Coronary artery (tissue), 2 donors: ENCODE measurements around the gene UBE4B.
A peak's percentile ranks its signal among the peaks of the same experiment; 100 is the strongest.
"Not testable (repeated sequence)": the region's sequence is repeated elsewhere in the genome, so short reads cannot be mapped to it uniquely, and the experiment has no call there.

Experiments used
- DNase-seq: peaks from one replicate; pipeline ENCODE4 v3.0.0-alpha.2; 2017; ENCODE audit warnings: low spot score
- H3K27ac ChIP-seq, 2 donors: fragments of 200-600 bp; sonication (generic); one replicate each; pipeline ENCODE4 v1.5.1; 2016 to 2019
- H3K4me3 ChIP-seq: fragments of 200-600 bp; sonication (generic); 2 replicates; pipeline ENCODE4 v1.5.1; 2016; ENCODE audit warnings: mild to moderate bottlenecking, moderate library complexity
- TF ChIP-seq, protein P1 (sequence below): fragments of 200-600 bp; sonication (generic); IDR thresholded peaks from one replicate; pipeline ENCODE4 v1.5.1; 2019; ENCODE audit warnings: antibody characterized with exemption

Gene UBE4B

DNA sequence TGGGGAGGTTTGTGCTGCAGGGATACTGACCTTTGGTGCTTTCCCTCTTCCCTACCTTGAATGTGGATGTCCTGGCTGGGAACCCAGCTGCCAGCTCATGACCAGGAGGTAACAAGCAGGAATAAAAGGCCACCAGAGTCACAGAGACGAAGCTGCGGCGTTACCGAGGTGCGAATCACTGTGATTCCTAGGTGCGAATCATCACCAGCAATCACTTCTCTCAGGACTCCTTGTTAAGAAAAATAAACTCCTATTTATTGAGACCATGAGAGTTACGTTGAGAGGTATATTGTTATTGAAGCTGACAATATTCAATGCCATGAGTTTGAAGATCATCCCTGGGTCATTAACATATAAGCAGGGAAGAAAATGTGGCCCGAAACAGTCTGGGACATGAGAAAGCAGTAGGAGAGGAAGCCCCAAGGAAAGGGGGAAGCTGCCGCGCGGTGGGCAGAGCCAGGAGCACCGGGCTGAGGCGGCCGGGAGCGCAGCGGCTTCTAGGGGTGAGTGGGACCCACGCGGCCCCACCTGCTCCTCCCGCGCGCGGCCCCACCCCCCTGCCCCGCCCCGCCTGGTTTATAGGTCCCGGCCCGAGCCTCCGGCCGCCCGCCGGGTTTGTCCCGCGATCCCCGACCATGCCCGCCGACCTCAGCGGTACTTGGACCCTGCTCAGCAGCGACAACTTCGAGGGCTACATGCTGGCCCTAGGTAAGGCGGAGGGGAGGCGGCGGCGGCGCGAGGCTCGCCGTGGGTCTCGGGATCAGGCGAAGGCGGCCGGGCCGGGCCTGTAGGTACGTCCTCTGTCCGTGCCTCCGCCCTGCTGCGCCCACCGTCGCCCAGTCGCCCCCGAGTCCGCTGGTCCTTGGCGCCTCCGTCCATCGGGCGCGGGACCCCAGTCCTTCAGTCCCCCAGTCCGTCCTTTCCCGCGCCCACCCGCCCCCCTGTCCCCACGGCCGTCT is 35.9 kb upstream of the UBE4B start, which contains the start of gene RBP7:
Gene RBP7, plus strand, starts transcription at position 605 of the 959 bp plus-strand sequence. Its CDS starts 31 bp downstream, at position 636.
- no peak for DNase-seq
- peak within 1 kb of the TSS; percentile 75 for H3K4me3 ChIP-seq
- H3K27ac ChIP-seq, result peak within 1 kb of the TSS in 1 of 2 donors; percentile 44
- TF ChIP-seq, protein P1, sequence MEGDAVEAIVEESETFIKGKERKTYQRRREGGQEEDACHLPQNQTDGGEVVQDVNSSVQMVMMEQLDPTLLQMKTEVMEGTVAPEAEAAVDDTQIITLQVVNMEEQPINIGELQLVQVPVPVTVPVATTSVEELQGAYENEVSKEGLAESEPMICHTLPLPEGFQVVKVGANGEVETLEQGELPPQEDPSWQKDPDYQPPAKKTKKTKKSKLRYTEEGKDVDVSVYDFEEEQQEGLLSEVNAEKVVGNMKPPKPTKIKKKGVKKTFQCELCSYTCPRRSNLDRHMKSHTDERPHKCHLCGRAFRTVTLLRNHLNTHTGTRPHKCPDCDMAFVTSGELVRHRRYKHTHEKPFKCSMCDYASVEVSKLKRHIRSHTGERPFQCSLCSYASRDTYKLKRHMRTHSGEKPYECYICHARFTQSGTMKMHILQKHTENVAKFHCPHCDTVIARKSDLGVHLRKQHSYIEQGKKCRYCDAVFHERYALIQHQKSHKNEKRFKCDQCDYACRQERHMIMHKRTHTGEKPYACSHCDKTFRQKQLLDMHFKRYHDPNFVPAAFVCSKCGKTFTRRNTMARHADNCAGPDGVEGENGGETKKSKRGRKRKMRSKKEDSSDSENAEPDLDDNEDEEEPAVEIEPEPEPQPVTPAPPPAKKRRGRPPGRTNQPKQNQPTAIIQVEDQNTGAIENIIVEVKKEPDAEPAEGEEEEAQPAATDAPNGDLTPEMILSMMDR, result no peak

DNA sequence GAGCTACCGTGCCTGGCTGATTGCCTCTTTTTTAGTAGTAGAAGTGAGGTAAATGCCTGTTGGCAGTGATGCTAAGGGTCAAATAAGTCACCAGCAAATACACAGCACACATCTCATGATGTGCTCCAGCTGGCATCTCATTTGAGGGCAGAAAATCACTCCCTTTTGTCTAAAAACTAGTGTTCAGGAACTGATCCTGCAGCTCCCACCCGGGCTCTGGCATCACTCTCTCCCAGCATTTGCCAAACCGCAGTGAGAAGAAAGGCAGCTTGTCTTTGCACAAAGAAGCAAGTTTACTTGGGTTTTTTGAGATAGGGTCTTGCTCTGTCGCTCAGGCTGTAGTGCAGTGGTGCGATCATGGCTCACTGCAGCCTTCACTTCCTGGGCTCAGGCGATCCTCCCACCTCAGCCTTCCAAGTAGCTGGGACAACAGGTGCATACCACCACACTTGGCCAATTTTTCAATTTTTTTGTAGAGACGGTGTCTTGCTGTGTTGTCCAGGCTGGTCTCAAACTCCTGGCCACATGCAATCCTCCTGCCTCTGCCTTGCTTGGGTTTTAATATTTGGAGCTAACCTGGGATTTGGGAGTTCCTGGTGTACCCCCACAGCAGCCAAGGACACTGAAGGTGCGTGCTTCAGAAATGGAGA is 31.6 kb upstream of the UBE4B start:
- TF ChIP-seq, protein P1, result no peak
- H3K4me3 ChIP-seq, result no peak overlapping the region
- DNase-seq, result no peak
- H3K27ac ChIP-seq, result no peak overlapping the region

DNA sequence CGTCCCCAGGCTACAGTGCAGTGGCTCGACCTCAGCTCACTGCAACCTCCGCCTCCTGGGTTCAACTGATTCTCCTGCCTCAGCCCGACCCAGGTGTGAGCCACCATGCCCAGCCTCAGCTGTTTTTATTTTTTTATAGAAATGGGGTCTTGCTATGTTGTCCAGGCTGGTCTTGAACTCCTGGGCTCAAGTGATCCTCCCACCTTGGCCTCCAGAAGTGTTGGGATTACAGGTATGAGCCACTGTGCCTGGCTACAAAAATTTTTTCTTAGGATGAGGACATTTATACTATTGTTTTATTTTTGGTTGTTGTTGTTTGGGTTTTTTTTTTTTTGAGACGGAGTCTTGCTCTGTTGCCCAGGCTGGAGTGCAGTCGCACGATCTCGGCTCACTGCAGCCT is 27.5 kb upstream of the UBE4B start:
- H3K4me3 ChIP-seq, H3K27ac ChIP-seq, DNase-seq: not testable (repeated sequence)

DNA sequence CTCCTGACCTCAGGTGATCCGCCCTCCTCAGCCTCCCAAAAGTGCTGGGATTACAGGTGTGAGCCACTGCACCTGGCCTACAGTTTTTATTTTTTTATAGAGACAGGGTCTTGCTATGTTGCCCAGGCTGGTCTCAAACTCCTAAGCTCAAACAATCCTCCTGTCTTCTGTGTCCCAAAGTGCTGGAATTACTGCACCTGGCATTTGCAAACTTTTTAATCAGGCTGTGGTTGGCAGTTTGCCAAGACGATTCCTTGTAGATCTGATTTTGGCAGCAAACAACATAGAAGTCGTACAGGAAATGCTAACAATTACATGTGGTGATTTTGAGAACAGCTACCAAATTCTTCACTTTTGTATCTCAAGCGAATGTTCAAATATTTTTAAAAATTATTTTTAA is 25.6 kb upstream of the UBE4B start:
- Histone ChIP-seq H3K4me3 (no peak overlapping the region), H3K27ac (no peak overlapping the region)
- DNase-seq, result no peak
- TF ChIP-seq, protein P1, result no peak

DNA sequence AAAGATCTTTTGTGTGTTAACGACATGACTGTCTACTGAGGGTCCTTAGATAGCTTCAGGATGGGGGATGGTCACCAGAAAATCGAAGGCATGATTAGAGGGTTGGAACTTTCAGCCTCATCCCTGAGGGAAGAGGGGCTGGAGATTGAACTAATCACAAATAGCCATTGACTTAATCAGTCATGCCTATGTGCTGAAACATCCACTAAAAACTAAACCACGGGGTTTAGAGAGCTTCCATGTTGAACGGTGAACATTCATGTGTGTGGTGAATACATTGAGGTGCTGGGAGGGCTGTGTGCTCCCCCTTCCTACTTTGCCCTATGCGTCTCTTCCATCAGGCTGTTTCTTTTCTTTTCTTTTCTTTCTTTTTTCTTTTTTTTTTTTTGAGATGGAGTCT is 18.7 kb upstream of the UBE4B start:
- DNase-seq, result no peak
- Histone ChIP-seq H3K27ac (no peak overlapping the region), H3K4me3 (no peak overlapping the region)
- TF ChIP-seq, protein P1, result no peak

DNA sequence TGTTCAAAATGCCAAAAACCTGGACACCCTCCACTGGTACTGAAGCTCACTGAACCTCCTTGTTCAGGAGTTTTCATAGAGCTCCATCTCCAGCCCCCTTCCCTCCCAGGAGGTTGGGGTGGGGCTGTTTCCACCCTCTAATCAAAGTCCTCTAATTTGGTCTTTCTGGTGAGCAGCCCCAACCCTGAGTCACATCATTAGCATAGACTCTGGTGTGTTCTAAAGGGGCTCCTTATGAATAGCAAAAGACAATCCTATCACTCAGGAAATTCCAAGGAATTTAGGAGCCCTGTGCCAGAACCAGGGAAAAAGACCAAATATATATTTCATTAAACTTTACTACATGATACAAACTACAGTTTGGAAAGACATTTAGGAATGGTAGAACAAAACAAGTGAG is 13.2 kb upstream of the UBE4B start:
- no peak overlapping the region for H3K27ac ChIP-seq
- DNase-seq, result no peak
- no peak overlapping the region for H3K4me3 ChIP-seq
- TF ChIP-seq, protein P1, result no peak

DNA sequence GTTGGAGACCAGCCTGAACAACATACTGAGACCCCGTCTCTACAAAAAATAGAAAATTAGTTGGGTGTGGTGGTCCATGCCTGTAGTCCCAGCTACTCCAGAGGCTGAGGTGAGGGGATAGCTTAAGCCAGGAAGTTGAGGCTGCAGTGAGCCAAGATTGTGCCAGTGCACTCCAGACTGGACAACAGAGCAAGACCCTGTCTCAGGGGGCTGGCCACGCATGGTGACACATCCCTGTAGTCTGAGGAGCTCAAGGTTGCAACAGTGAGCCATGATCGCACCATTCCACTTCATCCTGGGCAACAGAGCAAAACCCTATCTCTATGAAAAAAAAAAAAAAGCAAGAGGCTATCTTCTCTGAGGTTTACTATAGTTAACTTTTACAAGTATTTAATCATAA is 12.7 kb upstream of the UBE4B start:
- TF ChIP-seq, protein P1, result no peak
- no peak overlapping the region for H3K27ac ChIP-seq
- H3K4me3 ChIP-seq, result no peak overlapping the region
- DNase-seq, result no peak

DNA sequence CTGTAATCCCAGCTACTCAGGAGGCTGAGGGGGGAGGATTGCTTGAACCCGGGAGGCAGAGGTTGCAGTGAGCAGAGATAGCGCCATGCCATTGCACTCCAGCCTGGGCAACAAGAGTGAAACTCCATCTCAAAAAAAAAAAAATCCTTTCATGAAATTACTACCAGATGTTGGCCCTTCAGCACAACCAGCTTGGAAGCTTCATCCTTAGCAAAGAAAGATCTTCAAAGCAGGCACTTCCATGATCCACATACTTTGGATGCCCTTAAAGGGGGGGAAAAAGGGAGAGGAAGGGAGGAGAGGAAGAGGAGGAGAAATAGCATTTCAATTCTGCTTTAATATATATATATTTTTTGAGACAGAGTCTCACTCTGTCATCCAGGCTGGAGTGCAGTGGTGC is 12.1 kb upstream of the UBE4B start:
- H3K27ac ChIP-seq, DNase-seq, H3K4me3 ChIP-seq: not testable (repeated sequence)

DNA sequence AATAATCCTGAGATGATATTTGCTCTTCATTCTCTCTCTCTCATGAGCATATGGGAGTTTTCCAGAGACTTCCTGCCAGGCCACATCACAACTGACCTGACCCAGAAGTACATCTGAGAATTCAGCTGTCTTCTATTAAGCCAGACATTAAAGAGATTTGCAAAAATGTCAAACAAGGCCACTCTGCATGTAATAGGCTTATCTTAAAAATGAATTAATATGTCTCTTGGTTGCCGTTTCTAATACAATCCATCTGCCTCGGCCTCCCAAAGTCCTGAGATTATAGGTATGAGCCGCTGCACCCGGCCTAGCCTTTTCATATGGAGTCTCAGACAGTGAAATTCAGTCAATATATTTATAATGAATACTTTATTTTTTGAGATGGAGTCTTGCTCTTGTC is 10.8 kb upstream of the UBE4B start:
- not testable (repeated sequence) for DNase-seq, H3K4me3 ChIP-seq, H3K27ac ChIP-seq
